NCI-H446 (cell line): ENCODE data around the gene SEC14L2.
"Not testable (repeated sequence)": the region's sequence is repeated elsewhere in the genome, so short reads cannot be mapped to it uniquely, and the experiment has no call there.

Experiments used
- DNase-seq, 2 experiments: peaks; one replicate each; lab custom pipeline; 2025; lab: John Stamatoyannopoulos, UW

SEC14L2 gene

DNA sequence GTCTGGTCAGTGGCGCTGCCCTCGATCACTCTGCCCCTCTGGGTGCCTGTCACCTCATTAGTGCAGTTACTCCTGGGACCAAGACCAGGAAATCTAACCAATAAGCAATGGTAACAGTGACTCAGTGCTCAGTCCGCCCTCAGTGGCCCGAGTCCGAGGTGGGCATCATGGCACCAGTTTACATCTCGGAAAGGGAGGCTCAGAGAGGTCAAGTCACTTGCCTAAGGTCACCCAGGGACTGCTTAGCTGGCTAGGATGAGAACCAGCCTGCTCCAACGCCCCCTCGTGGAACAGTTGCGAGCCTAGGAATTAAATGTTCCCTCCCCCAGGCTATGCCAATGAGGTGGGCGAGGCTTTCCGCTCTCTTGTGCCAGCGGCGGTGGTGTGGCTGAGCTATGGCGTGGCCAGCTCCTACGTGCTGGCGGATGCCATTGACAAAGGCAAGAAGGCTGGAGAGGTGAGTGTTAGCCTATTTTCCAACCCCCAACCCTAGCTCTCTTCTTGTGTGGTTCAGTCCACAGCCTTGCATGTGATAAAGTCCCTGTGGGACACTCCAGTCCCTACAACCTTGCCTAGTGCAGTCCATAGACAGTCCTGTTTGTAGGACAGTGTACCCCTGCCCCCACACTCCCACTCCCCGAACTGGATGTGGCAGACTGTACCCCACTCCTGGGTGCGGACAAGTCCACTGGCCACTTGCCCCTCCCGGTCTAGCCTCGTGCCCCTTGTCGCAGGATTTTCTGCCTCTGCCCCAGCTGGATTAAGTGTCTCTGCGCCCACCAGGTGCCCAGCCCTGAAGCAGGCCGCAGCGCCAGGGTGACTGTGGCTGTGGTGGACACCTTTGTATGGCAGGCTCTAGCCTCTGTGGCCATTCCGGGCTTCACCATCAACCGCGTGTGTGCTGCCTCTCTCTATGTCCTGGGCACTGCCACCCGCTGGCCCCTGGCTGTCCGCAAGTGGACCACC is 29.9 kb downstream of the SEC14L2 start:
- DNase-seq: peak; percentile 19 to 69

DNA sequence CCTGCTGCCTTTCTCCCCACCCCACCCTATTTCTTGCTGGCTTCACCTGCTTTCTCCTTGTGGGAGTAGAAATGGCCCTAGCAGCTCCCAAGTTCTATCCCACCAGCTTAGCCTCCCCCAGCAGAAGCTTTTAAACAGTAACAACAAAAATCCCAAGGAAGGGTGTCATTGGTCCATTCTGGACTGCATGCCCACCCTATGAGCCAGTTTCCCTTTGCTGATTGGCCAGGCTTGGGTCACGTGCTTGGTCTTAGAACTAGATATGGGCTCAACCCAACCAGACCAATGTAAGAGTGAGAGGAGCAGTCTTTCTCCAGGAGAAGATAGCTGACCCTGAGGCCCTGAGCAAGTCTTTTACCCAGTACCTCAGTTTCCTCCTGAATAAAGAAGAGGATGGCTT is 31.1 kb downstream of the SEC14L2 start:
- no peak for DNase-seq

DNA sequence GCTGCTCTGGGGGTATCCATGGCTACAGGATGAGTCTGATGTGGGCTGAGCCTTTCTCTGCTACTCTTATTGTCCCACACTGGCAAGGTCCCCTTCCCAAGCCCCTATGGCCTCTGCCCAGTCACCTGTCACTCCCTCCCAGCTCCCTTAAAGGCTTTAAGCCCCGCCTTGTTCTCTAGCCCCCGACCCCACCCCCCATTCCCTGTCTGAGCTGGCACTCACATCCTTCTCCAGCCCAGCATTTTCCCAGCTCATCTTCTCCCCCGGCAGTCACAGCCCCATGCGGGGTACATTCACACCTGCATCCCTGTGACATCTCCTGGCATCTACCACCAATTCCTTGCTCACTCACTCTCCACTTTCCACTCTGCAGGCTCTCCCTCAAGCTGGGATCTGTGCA is 33.1 kb downstream of the SEC14L2 start:
- no peak for DNase-seq

DNA sequence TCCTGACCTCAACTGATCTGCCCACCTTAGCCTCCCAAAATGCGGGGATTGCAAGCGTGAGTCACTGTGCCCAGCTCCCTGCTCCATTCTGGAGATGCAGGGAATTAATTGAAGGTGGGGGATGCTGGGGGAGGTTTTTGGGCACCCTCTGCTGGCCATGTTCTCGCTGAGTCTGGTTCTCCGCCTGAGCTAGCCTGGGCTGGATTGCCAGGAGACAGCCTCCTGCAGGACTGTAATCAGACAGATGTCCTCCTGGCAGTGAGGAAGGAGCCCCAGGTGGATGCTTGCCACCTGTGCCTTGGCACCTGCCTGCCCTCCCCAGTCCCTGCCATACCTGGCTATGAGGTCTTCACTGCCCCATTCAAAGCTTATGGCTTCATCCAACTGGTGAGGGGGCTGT is 34.1 kb downstream of the SEC14L2 start:
- no peak for DNase-seq

DNA sequence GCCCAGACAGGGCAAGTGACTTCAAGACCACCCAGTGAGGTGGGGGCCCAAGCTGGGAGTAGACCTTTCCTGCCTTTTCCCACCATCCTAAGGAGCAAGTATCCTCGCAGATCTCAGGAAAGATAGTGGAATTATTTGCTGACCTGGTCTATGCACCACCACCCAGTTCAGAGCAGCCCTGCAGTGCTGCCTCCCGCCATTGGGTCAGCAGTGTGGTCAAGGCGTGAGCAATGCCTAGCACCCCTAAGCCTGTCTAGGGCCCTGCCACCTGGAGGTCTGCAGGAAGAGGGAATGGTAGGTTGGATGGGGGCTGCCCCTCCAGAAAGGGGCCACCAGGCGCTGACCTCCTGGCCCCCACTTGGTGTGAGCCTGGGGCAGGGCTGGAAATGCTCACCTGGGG is 35.3 kb downstream of the SEC14L2 start:
- no peak for DNase-seq

DNA sequence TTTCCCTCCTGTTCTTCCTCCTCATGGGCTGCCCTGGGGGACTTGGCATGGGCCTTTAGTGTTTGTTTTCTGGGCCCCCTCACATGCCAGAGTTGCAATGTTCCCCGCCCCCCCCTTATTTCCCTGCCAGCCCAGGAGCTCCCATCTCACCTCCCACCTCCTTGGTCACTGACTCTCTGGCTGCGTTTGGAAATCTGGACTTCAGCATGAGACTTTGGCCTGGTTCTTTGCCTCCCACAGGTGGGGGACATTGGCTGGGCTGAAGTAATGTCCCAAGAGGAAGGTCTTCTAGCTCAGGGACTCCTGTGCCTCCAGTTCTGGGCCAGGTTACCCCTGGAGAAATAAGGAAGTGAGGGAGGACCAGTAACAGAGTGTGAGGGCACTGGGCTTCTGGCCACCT is 35.7 kb downstream of the SEC14L2 start:
- no peak for DNase-seq

DNA sequence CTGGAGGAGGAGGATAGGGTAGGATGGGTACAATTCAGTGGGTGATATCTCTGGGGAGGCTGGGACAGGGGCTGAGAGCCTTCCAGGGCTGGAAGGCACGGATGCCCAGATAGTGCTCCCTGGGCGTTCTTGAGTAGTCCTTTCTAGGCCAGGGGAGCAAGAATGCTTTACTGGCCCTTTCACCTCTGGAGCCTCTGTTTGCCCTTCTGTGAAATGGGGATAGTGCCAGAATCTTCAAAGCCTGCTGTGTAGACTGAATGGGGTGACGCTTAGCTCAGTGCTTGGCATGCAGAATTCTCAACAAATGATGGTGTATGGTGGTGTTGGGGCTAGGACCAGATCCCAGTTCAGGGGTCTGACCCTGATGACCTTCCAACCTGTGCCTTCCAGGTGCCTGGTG is 36.4 kb downstream of the SEC14L2 start:
- DNase-seq: no peak

DNA sequence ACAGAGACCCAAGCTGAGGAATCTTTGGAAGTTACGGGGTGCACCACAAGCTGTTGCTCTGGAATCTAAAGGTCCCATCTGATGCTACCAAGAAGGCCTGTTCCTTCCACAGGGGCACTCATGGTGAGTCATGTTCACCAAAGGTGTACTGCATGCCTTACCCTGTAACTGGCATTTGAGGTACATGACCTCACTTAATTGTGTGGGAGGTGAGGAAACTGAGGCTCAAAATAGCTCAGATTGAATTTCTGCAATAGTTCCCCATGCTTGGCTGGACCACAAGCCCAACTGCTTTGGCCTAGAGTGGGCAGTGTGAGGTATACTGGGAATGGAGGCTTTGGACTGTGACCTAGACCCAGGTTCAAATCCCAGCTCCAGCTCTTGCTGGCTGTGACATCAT is 37.0 kb downstream of the SEC14L2 start:
- no peak for DNase-seq

DNA sequence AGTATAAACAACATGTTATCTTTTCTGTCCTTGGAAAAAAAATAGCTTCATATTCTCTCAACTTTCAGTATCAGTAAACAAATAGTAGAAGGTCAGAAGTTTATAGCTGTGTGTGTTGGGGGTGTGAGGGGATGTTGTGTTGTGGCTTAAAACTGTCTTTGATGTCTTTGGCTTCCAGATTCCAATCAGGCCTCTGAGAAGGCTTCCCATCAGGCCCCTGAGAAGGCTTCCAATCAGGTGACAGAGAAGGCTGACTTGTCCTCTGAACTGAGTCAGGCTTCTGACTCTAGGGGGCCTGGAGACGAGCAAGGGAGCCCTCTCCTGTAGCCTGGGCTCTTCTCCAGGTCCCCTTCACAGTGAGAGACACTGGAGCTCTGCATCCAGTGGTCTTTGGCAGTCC is 38.0 kb downstream of the SEC14L2 start:
- DNase-seq: no peak

DNA sequence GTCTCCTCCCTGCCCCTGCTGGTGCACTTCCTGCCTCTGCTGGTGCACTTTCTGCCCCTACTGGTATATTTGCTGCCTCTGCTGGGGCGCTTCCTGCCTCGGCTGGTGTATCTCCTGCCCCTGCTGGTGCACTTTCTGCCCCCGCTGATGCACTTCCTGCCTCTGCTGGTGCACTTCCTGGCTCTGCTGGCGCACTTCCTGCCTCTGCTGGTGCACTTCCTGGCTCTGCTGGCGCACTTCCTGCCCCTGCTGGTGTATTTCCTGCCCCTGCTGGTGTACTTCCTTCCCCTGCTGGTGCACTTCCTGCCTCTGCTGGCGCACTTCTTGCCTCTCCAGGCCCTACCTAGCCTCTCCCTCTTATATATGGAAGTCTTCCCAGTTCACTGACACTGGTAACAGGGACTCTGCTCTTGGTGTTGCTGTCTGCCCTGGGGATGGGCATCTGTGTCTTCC is 38.9 kb downstream of the SEC14L2 start:
- no peak for DNase-seq

DNA sequence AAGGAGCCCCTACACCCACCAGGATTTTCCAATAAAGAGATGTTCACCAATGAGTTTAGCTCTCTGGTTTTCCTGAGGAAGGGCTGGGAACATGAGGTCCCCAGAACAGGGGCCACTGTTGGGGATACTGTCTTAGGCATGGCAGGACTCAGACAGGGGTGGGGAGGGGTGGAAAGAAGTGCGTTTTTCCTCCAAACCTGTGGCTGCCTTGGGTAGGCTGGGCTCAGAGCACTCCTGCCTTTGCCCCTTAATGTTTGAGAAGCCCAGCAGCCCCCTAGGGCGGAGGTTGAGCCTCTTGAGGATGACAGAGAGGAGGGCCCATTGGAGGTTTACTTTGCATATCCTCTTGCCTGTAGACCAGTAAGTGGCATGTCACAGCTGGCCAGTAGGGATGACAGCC is 39.4 kb downstream of the SEC14L2 start:
- DNase-seq: no peak

DNA sequence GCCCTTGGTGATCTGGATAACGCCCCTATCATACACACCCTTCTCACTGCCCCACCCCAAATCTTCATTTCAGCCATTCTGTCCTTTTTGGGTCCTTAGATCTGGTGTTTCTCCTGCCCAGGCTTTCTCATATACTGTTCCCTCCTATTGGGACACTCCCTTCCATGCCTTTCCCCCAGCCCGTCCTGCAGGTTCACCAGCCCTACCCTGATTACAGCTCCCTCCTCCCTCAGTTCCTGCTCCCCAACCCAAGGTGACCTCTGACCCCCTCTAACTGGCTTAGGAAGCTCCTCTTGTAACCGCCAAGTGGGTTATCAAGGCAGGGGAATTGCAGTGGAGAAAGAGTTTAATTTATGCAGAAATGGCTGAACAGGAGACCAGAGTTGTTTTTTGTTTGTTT is 41.7 kb downstream of the SEC14L2 start:
- no peak for DNase-seq

DNA sequence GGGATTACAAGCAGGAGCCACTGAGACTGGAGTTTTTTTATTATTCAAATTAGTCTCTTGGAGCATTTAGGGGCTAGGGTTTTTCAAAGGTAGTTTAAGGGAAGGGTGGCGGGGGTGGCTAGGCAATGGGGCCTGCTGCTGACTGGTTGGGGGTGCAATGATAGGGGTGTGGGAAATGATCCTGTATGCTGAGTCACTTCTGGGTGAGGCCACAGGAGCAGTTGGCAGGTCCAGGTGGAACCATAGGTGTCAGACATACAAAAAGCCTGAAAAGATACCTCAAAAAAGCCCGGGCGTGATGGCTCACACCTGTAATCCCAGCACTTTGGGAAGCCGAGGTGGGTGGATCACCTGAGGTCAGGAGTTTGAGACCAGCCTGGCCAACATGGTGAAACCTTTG is 42.4 kb downstream of the SEC14L2 start:
- DNase-seq: no peak

DNA sequence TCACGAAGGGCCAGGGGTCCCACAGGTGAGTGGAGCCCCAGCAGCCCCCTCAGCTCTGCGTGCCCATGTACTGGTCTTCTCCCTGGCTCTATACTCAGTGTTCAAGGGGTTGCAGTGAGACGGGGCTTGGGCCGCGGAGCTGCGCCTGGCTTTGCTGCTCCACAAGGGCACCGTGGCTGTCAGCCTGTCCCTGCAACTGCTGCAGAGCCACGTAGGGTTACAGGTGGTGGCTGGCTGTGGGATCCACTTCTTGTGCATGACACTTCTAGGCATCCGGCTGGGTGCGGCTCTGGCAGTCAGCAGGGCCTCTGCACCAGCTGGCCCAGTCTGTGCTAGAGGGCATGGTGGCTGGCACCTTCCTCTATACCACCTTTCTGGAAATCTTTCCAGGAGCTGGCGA is 43.0 kb downstream of the SEC14L2 start:
- no peak for DNase-seq

DNA sequence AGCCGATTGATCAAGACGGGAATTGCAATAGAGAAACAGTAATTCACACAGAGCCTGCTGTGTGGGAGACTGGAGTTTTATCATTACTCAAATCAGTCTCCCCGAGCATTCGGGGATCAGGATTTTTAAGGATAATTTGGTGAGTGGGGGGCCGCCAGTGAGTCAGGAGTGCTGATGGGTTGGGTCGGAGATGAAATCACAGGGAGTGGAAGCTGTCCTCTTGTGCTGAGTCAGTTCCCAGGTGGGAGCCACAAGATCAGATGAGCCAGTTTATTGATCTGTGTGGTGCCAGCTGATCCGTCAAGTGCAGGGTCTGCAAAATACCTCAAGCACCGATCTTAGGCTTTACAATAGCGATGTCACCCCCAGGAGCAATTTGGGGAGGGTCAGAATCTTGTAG is 44.3 kb downstream of the SEC14L2 start:
- no peak for DNase-seq

DNA sequence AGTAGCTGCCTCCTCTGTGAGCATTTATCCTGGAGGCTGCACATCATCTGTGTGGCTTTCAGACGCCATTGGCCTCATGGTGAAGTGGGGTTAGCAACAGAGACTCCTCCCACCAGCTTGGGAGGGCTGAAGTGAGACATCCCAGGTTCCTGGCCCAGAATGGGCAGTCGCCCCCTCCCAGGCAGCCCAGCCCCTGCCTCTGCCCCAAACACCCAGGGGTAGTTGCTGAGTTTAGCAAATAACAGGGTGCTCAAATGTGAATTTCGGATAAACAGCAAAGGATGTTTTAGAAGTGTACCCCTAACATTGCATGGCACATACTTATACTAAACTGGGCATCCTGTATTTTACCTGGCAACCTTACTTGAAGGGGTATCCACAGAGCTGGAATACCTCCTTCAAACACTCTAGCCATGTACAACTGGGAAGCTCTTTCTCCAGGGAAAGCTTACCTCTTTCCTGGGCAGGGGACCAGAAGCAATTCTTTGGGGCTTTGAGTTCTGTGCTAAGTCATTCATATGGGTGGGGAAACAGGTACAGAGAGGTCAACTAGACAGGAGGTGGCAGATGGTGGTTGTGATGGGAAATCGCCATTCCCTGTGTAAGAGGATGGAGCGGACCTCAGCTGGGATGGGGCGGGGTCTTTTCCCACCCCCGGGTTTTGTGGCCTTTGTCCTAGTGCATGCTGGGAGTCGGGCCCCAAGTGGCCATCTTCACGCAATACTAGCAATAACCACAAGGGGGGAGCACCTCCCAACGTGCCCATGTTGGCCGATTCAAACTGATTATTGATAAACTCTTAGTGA is 48.0 kb downstream of the SEC14L2 start:
- DNase-seq: peak; percentile 19 to 77

DNA sequence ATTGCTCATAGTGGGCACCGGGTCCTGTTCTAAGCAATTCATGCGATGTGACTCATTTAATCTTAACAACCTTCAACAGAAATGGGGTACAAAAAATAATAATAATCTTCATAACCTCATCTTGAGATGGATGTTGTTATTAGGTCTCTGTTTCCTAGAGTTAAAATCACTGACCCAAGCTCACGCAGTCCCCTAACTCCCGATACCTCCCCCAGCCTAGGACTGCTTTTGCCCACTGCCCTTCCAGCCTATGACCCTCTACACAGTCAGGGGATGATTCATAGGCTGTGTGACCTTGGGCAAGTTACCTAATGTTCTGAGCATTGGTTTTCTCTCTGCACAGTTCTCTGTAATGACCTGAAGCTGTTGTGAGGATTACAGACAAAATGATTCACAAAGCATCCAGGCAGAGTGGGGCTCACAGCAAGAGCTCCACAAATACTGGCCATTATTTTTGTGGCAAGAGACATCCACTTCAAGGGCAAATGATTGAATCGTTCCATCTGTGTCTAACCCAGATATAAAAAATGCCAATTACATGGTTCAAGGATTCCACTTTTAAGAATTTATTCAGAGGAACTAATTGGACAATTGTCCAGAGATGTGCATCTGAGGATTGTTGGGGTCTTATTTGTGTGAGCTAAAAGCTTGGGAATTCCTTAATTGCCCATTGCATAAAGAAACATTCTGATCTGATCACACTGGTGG is 48.8 kb downstream of the SEC14L2 start:
- DNase-seq: no peak

DNA sequence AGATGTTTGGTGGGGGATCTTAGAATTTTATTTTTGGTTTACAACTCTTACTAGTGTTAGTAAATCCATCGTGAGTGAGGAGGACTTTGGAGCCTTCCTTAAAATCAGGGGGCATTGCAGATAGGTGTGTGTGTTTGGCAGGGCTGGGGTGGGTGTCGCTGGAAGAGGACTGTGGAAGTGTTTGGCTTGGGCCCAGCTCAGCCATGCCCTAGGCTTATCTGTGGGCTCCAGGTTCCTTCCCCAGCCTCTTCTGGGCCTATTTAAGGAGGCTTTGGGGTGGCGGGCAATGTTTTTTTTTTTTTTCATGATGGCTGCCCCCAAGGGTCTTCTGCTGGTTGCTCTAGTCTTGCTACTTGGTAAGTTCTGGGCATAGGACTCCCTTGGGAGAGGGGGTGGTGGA is 50.8 kb downstream of the SEC14L2 start:
- no peak for DNase-seq

DNA sequence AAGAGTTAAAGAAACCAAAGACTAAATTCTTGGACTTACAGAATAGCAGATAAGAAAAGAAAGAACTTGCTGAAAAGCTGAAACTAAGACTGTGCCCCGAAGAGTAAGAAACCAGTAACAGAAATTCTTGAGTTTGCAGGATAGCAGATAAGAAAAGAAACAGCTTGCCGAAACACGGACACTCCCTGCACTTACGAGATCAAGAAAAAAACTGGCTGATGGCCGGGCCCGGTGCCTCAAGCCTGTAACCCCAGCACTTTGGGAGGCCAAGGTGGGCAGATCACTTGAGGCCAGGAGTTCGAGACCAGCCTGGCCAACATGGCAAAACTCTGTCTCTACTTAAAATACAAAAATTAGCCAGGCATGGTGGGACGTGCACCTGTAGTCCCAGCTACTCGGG is 54.7 kb downstream of the SEC14L2 start:
- not testable (repeated sequence) for DNase-seq

DNA sequence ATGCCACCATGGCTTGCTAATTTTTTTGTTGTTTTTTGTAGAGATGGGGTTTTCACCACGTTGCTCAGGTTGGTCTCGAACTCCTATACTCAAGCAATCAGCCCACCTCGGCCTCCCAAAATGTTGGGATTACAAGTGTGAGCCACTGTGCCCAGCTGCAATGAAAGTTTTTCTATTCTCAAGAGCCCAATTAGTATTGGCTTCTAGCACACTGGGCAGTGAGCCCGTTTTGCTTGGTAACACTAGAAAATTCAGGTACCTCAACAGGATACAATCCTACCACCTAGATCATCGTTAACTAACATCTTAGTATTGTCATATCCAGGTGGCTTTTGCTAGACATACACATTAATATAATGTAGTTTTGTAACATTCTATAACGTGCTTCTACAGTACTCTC is 56.0 kb downstream of the SEC14L2 start:
- no peak for DNase-seq

DNA sequence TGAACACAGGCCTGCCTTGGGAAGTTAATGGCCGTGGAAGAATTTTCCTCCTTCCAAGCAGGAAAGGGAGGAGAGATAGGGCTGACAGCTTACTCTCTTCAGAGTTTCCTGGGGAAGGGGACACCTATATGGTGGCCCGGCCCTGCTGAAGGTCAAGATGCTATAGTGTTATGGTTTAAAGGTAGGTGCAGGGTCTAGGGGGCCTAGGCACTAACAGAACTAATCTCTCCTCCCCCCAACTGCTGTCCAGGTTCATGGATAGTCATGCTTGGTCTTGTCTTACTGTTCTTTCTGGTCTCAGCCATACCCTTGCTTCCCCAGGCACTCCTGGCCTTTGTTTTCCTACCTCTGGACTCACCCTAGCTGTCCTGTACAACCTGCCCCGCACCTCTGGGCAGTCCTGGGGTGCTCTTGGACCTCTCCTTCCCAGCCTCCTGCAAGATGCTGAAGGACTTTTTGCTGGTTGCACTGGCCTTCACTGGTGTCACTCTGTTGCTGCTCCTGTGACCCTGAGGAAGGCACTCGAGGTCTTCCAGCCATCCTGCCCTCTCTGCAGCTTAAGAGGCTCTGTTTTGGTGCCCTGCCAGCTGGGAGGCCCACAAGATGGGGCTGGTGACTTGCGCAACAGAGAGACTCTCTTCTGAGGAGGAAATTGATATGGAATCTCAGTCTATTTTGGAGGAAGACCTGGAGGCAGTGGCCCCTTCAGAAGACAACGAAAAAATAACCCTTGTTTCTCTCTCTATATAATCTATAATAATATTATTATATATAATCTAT is 57.1 kb downstream of the SEC14L2 start:
- DNase-seq: no peak
